Spleen (tissue), 7 donors: ENCODE measurements around the gene CUX1.
"Not testable (repeated sequence)": the region's sequence is repeated elsewhere in the genome, so short reads cannot be mapped to it uniquely, and the experiment has no call there.

ENCODE experiments used
- CTCF ChIP-seq, 11 experiments: fragments of 200-600 bp in 7 of 11; fragments of 450-650 bp in 4 of 11; sonication (generic) in 4 of 11; IDR thresholded peaks in 8 of 11; conservative IDR thresholded peaks in 3 of 11; 1 replicate in 7 of 11; 2 replicates in 4 of 11; pipeline versions ENCODE4 v1.4.0 to v1.8.0; 2016 to 2021; ENCODE audit warnings: antibody characterized with exemption in 11 of 11, inconsistent platforms in 4 of 11, mild to moderate bottlenecking in 1 of 11
- POLR2A ChIP-seq, 3 donors: fragments of 450-650 bp; IDR thresholded peaks; one replicate each; pipeline ENCODE4 v1.5.1; 2017; ENCODE audit warnings: antibody characterized with exemption in 3 of 3, mild to moderate bottlenecking in 1 of 3
- donor health status: DM: no; HTN: no; CAD: no; lungs with moderate emphysema.
- donor health status: DM: no; HTN: no; CAD: no.
- donor health status: DM: no; HTN: no; CAD: no.

- TF ChIP-seq CTCF (IDR thresholded peaks at IDR 0.05 in 8 of 11, conservative IDR thresholded peaks at IDR 0.05 in 3 of 11); POLR2A (IDR thresholded peaks at IDR 0.05): not testable (repeated sequence)
These were observed 507.7 kb downstream of the CUX1 start for GRCh38 chr7:102325106-102325505.
